Suppressor macrophage treated with lipopolysaccharide for 4 hours (primary cell): Measurements from ENCODE around the gene PRKAR1B.
"Not testable (repeated sequence)": the region's sequence is repeated elsewhere in the genome, so short reads cannot be mapped to it uniquely, and the experiment has no call there.

Experiments used
- DNase-seq: peaks from one replicate; pipeline ENCODE4 v3.0.0-alpha.2; 2020

PRKAR1B gene

DNA sequence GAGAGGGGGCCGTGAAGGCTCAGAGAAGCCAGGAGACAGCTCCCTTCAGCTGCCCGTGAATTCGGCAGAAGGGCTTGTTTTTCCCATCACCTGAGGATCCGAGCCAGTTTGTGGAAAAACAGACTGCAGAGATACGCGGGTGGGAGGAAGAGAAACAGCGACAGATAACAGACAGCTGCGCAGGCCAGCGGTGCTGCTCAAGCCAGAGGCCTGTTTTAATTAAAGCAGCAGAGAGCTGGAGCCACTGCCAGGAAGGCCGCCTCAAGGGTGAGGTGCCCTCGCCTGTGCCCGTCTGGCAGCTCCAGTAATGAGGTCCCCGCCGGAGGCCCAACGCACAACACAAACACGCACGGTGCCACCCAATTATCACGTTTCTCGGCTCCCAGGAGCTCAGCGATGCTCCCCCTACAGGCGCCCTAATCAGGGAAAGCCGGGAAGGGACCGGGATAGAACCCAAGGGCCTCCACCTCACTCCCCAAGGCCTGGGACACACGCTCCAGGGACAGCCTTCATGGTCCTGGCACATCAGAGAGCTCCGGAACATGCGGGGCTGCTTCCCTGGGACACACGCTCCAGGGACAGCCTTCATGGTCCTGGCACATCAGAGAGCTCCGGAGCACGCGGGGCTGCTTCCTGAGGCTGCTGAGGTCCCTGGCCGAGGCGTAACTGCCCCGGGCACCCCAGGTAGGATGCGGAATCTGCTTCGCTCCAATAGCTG, 61.2 kb downstream of the PRKAR1B start:
- DNase-seq: no peak

DNA sequence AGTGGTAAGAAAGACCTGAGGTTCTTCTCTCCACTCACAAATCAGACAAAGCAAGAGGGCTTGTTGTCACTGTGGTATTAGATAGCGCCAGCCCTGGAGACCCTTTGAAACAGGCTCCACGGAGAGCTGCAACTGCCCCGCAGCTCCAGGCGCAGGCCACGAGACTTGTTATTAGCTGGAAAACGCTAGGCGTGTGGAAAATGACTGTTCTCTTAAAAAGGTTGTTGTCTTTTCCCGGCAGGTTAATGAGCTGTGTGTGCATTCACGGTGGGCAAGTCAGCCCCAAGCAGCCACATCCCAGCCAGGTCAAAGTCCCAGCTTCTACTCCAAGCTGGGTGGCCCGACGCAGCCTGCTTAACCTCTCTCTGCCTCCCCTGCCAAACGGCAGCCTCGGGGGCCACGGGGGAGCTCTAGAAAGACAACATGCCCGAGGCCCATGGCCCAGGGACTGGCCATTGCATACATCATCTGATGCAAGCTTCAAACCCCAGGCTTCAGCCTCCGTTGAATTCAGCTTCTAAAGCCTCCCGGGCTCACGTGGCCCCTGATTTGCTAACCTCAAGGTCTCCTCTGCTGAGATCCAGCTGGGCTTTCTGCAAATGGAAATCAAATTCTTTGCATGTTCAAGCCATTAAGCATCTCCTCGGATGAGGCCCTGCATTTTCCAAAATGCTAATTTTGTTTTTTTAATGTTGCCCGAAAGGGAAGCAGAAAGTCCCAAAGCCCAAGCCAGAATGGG, 61.9 kb downstream of the PRKAR1B start:
- DNase-seq: no peak

DNA sequence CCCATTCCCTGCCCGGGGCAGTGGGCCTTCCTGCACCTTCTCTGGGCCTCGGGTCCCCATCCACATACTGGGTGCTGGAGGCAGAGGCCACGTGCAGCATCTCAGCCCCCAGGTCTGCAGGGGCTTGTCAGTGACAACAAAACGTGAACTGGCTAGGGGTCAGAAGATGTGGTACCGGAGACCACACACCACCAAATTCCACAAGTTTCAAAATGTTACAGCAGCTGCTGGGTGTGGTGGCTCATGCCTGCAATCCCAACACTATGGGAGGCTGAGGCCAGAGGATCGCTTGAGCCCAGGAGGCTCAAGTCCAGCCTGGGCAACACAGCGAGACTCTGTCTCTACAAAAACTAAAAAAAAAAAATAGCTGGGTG, 62.7 kb downstream of the PRKAR1B start:
- DNase-seq: no peak

- DNase-seq: no peak
These were observed 64.5 kb downstream of the PRKAR1B start for GRCh38 chr7:662576-662975.

GRCh38 chr7:659996-660395, 67.1 kb downstream of the PRKAR1B start:
- DNase-seq: no peak

GRCh38 chr7:659306-659847, 67.7 kb downstream of the PRKAR1B start:
- no peak for DNase-seq

DNA sequence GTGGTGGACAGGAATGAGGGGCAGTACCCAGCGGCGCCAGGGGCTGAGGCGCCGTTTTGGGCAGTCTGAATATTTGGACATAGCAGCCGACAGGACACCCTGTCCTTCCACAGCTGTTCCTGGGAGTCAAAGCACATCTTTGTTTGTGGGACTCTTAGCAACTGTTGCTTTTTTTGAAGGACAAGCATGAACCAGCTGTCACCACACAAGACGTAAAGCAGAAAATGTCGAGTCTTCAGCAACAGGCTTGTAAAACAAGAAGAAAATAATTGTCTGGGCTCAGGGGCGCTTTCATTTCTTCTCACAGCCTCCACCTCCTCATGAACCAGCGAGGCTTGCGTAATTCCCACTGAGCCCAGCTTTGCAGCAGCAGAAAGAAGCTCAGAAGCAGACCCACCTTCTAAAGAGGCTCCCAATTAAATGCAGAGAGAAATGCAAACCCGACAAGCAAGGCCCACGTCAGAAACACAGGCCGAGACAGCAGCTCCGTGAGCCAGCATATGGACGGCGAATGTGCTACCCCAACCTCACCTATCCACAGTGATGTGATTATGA, 69.4 kb downstream of the PRKAR1B start:
- no peak for DNase-seq

- not testable (repeated sequence) for DNase-seq
These were observed 70.1 kb downstream of the PRKAR1B start for GRCh38 chr7:657010-657409.

GRCh38 chr7:655758-656157, 71.3 kb downstream of the PRKAR1B start:
- DNase-seq: no peak

- DNase-seq: no peak
These were observed 73.0 kb downstream of the PRKAR1B start for GRCh38 chr7:653829-654764.

DNA sequence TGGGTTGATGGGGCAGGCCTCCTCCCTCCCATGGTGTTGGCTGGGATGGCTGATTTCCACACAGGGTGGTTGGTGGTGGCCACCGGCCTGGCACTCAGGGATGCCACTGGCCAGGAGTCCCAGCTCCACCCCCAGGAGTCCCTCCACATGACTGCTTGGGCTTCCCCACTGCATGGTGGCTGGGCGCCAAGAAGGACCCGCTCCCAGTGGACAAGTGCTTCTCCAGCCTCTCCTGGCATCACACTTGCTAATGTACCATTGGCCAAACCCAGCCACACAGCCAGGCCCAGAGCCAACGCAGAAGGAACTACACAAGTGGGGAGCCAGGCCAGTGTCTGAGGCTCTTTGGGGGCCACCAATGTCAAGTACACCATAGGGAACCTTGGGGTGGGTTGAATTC, 74.2 kb downstream of the PRKAR1B start:
- DNase-seq: no peak

DNA sequence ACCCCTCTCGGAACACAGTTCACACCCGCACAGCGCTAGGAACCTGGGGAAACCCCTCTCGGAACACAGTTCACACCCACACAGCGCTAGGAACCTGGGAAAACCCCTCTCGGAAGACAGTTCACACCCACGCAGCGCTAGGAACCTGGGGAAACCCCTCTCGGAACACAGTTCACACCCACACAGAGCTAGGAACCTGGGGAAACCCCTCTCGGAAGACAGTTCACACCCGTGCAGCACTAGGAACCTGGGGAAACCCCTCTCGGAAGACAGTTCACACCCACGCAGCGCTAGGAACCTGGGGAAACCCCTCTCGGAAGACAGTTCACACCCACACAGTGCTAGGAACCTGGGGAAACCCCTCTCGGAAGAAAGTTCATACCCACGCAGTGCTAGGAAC, 74.9 kb downstream of the PRKAR1B start:
- not testable (repeated sequence) for DNase-seq

DNA sequence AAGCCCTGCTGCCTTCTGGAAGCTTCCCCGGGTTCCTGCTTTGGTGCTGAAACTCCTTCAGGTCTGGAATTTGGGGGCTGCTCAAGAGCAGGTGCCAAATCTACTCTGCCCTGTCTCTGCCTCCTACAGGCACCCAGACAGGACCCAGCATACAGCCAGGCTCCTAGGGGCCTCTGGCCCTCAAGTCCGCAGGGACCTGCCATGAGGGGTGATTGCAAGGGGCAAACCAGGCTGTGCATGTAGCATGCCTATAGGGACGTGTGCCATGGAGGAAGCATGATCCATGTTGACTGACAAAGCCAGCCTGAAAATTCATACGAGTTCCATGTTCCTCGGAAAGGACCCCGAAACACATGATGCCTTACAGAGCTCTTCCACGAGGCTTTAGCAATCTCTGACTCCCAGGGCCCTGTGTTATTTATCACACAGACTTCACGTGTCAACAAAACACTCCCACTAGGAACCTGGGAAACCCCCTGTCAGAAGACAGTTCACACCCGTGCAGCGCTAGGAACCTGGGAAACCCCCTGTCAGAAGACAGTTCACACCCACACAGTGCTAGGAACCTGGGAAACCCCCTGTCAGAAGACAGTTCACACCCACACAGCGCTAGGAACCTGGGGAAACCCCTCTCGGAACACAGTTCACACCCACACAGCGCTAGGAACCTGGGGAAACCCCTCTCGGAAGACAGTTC, 75.9 kb downstream of the PRKAR1B start:
- no peak for DNase-seq

- DNase-seq: no peak
These were observed 76.6 kb downstream of the PRKAR1B start for GRCh38 chr7:650339-651031.

GRCh38 chr7:646951-647350, 80.1 kb downstream of the PRKAR1B start:
- no peak for DNase-seq

- DNase-seq: no peak
These were observed 80.6 kb downstream of the PRKAR1B start for GRCh38 chr7:646487-646886.

DNA sequence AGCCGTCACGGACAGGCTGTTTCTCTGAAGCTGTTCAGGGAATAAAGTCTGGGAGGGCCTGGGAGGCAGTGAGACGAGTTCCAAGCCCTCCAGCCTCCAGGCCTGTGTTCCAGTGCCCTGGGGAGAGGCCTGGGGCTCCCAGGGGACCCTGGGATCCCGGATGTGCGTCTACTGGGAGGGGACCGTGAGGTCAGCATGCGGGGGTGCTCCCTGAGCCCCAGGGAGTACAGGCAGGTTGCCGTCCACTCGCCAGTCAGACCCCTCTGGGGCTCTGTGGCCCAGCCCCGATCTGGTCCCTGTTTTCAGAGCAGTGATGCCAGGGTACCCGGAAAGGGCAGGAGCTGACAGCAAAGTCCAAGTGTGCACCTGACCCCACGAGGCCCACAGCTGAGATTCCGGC, 81.5 kb downstream of the PRKAR1B start:
- no peak for DNase-seq

- no peak for DNase-seq
These were observed 82.4 kb downstream of the PRKAR1B start for GRCh38 chr7:644381-645305.

GRCh38 chr7:641966-642365, 85.1 kb downstream of the PRKAR1B start:
- DNase-seq: no peak

DNA sequence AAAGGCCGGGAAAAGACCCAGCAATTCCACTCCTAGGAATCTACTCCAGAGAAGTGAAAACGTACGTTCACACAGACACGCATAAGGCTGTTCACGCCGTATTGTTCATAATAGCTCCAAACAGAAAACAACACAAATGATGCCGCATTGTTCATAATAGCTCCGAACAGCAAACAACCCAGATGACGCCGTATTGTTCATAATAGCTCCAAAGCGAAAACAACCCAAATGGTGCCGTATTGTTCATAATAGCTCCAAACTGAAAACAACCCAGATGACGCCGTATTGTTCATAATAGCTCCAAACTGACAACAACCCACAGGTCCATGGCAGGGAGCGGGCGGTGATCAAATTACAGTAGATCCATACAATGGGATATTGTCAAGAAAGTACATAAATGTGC, 85.8 kb downstream of the PRKAR1B start:
- no peak for DNase-seq
